KMS-11 (cell line): ENCODE results near the gene VAMP5.

Source experiments
- H2AFZ ChIP-seq: fragments of 200-600 bp; sonication (generic); 2 replicates; pipeline ENCODE4 v1.6.1; 2016; ENCODE audit warnings: antibody characterized with exemption, mixed run types, low read depth
- H3K27ac ChIP-seq: fragments of 200-600 bp; sonication (generic); 2 replicates; pipeline ENCODE4 v1.6.1; 2016; ENCODE audit warnings: mild to moderate bottlenecking, mixed run types
- H3K27me3 ChIP-seq: fragments of 200-600 bp; sonication (generic); 2 replicates; pipeline ENCODE4 v1.6.1; 2017; ENCODE audit warnings: mild to moderate bottlenecking, low read depth, mixed run types, moderate library complexity; ENCODE audit not compliant: insufficient read depth
- H3K36me3 ChIP-seq: fragments of 200-600 bp; sonication (generic); 2 replicates; pipeline ENCODE4 v1.6.1; 2017; ENCODE audit warnings: mild to moderate bottlenecking, mixed run types; ENCODE audit not compliant: insufficient read depth
- H3K4me1 ChIP-seq: fragments of 200-600 bp; sonication (generic); 2 replicates; pipeline ENCODE4 v1.6.1; 2016; ENCODE audit warnings: mild to moderate bottlenecking, low read depth, mixed run types; ENCODE audit not compliant: poor library complexity, severe bottlenecking
- H3K4me2 ChIP-seq: fragments of 200-600 bp; sonication (generic); 2 replicates; pipeline ENCODE4 v1.7.0; 2016; ENCODE audit warnings: mild to moderate bottlenecking, mixed run types
- H3K4me3 ChIP-seq: fragments of 200-600 bp; sonication (generic); IDR thresholded peaks from 2 replicates; pipeline ENCODE4 v1.6.1; 2017; ENCODE audit warnings: low read depth, low read length, mixed read lengths; ENCODE audit not compliant: insufficient read depth
- H3K79me2 ChIP-seq: fragments of 200-600 bp; sonication (generic); 2 replicates; pipeline ENCODE4 v1.6.1; 2016; ENCODE audit warnings: low read depth, mixed run types; ENCODE audit not compliant: insufficient read depth
- H3K9ac ChIP-seq: fragments of 200-600 bp; sonication (generic); 2 replicates; pipeline ENCODE4 v1.6.1; 2016; ENCODE audit warnings: mild to moderate bottlenecking, mixed run types
- H4K20me1 ChIP-seq: fragments of 200-600 bp; sonication (generic); 2 replicates; pipeline ENCODE4 v1.6.1; 2016; ENCODE audit warnings: mild to moderate bottlenecking, mixed run types; ENCODE audit not compliant: insufficient read depth
- TF ChIP-seq, protein P1 (sequence below): fragments of 200-600 bp; sonication (generic); conservative IDR thresholded peaks from 2 replicates; pipeline ENCODE4 v1.6.1; 2017; ENCODE audit warnings: low read depth, mild to moderate bottlenecking, antibody characterized with exemption, low read length, moderate library complexity, mixed read lengths

VAMP5 gene

DNA sequence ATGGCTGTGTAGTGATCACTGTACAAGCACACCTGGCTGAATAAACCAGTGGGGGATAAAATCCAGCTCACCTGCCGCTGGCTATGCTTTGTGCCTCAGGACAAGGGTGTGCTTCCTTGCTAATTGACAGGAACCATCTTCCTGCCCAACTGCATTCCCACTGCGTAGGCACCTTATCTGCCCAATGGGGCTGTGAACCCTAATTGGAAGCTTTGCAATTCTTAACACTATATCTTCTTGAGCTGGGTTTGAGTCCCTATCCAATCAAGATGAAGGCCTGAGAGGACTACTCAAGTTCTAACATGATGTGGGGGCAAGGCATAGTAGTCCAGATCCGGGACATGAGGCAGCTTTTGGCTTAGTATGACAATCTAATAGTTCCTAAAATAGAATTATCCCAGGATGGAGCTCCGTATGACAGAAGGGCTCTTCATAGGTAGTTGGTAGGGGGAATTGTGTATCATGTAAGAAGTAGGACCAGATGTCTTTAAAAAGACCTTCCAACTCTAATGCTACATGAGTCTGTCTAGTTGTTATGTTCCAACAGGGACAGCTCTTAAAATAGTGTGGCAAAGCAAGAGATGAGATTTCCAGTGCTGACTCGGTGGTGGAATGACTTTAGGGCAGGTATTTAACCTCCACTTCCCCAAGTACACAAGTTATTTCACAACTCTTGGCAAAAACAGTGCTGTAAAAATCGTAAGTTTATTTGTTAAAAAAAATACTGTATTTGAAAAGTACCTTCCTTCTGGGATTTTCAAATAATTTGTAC is 20.5 kb downstream of the VAMP5 start:
- Histone ChIP-seq H3K36me3 (no peaks in the 10 kb centered on the region), H3K9ac (no peak overlapping the region), H3K4me3 (no peak overlapping the region), H2AFZ (no peak overlapping the region), H3K27ac (no peak overlapping the region), H4K20me1 (no peaks in the 10 kb centered on the region), H3K79me2 (no peaks in the 10 kb centered on the region), H3K4me2 (no peak overlapping the region), H3K27me3 (no peaks in the 10 kb centered on the region), H3K4me1 (peaks cover 17% of the 10 kb centered on the region)
- TF ChIP-seq, protein P1, sequence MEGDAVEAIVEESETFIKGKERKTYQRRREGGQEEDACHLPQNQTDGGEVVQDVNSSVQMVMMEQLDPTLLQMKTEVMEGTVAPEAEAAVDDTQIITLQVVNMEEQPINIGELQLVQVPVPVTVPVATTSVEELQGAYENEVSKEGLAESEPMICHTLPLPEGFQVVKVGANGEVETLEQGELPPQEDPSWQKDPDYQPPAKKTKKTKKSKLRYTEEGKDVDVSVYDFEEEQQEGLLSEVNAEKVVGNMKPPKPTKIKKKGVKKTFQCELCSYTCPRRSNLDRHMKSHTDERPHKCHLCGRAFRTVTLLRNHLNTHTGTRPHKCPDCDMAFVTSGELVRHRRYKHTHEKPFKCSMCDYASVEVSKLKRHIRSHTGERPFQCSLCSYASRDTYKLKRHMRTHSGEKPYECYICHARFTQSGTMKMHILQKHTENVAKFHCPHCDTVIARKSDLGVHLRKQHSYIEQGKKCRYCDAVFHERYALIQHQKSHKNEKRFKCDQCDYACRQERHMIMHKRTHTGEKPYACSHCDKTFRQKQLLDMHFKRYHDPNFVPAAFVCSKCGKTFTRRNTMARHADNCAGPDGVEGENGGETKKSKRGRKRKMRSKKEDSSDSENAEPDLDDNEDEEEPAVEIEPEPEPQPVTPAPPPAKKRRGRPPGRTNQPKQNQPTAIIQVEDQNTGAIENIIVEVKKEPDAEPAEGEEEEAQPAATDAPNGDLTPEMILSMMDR: no peak

DNA sequence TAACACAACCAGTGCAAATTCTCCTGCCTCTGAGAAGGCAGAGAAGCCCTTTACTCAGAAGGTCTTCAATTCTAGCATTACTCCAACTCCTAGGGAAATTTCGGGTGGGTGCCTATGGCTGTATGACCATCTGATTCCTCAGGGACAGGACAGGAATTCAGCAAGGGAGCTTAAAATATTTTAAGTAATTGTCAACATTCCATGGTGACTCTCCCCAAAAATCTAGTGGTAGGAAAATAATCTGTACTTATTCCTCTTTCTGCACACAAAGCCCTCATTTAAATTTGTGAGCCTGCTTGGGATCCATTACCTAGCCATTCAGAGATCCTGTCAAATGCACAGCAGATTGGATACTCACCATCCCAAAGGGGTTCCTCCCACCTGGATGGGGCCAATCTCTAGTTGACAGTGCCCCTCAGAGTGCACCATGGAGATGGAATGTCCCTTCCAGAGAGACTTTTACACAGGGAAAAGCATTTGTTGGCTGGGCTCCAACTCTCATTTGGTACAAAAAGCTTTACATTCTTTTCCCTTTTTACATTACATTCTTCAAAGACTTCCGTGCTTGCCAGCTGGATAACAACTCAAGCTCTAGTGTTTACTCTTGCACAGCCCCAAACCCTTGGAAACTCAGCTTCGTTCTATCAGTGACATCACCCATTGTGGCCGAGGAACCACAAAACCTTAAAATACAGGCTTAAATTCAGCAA is 21.3 kb downstream of the VAMP5 start:
- no peaks in the 10 kb centered on the region for H3K36me3 ChIP-seq
- H3K27me3 ChIP-seq: no peaks in the 10 kb centered on the region
- H3K4me3 ChIP-seq: no peak overlapping the region
- H3K27ac ChIP-seq: no peak overlapping the region
- H3K4me1 ChIP-seq: peaks cover 17% of the 10 kb centered on the region
- no peaks in the 10 kb centered on the region for H3K79me2 ChIP-seq
- no peaks in the 10 kb centered on the region for H4K20me1 ChIP-seq
- no peak overlapping the region for H3K4me2 ChIP-seq
- H3K9ac ChIP-seq: no peak overlapping the region
- no peak overlapping the region for H2AFZ ChIP-seq
- TF ChIP-seq, protein P1: no peak

DNA sequence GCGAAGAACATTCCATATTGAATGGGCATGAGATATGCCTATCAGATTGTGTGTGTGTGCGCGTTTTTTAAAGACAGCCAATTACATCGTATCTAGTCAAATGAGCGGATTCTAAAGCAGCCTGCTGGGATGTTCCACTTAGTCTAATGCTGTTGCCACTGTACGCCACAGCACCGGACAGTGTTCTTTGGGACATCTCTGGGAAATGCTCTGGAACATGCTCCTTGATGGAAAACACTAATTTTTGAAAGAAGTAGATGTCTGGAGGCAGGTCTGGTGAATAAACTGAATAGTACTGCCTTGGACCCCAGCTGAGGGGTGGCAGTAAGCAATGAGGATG is 21.9 kb downstream of the VAMP5 start:
- H2AFZ ChIP-seq: no peak overlapping the region
- no peaks in the 10 kb centered on the region for H3K27me3 ChIP-seq
- no peak overlapping the region for H3K4me2 ChIP-seq
- TF ChIP-seq, protein P1: no peak
- peaks cover 19% of the 10 kb centered on the region for H3K4me1 ChIP-seq
- H3K4me3 ChIP-seq: no peak overlapping the region
- 0 out of 2 replicates have a peak, but pooled peaks cover under 1% of the 10 kb centered on the region for H3K79me2 ChIP-seq
- no peaks in the 10 kb centered on the region for H4K20me1 ChIP-seq
- no peak overlapping the region for H3K9ac ChIP-seq
- no peak overlapping the region for H3K27ac ChIP-seq
- no peaks in the 10 kb centered on the region for H3K36me3 ChIP-seq

DNA sequence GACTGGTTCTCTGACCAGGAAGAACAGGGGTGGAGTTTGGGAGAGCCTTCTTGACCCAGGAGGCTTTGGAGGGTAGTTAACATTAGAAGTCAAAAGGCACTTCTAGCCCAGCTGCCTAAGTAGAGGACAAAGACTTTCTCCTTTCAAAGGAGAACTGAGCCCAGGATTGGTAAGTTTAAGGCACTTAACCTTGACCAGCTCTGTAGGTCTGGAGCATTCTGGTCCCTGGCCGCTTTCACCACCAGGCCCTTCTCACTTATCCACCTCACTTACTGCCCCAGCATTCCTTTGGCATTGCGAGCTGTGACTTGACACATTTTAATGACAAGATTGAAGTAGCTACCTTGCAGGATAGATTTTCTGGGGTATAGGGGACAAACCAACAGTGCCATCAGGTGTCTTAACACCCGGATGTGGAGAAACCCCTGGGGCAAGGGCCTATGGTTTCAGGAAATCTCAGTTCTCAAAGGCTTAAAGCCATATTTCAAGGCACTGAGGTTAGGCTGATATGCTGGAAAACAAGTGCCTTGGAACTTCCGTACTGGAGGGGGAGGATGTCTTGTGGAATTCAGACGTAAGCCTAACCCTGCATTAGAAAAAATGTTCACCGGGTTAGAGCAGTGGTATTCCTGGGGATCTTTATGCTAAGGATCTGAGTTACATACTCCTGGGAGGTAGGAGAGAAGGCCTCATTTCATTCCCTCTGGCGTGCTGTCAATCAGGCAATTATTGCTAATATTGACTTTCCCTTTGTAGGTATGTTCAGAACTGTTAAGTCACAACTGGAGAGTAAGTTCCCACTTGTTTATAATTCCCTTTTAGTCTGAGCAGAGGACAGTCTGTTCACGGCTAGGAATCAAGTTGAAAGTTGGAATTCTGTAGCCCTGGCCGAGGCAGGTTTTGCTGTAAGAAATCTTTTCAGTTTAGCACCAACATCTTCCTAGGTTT is 23.3 kb downstream of the VAMP5 start:
- Histone ChIP-seq H4K20me1 (no peaks in the 10 kb centered on the region), H3K4me3 (no peak overlapping the region), H3K36me3 (no peaks in the 10 kb centered on the region), H3K4me1 (peaks cover 23% of the 10 kb centered on the region), H3K4me2 (no peak overlapping the region), H3K27ac (no peak overlapping the region), H3K79me2 (0 out of 2 replicates have a peak, but pooled peaks cover 4% of the 10 kb centered on the region), H3K27me3 (no peaks in the 10 kb centered on the region), H3K9ac (no peak overlapping the region), H2AFZ (no peak overlapping the region)
- TF ChIP-seq, protein P1: no peak
